ENCODE measurements around the gene CHMP4B. TPM values are rescaled to one million over a fixed set of nuclear protein-coding genes. Genes with fewer than 3 reads are reported as not detected.

The CHMP4B gene
- polyA plus RNA-seq, 2 of the 4 experiments (the other 2 are of a cell fraction), result 81.3 to 104 TPM

DNA sequence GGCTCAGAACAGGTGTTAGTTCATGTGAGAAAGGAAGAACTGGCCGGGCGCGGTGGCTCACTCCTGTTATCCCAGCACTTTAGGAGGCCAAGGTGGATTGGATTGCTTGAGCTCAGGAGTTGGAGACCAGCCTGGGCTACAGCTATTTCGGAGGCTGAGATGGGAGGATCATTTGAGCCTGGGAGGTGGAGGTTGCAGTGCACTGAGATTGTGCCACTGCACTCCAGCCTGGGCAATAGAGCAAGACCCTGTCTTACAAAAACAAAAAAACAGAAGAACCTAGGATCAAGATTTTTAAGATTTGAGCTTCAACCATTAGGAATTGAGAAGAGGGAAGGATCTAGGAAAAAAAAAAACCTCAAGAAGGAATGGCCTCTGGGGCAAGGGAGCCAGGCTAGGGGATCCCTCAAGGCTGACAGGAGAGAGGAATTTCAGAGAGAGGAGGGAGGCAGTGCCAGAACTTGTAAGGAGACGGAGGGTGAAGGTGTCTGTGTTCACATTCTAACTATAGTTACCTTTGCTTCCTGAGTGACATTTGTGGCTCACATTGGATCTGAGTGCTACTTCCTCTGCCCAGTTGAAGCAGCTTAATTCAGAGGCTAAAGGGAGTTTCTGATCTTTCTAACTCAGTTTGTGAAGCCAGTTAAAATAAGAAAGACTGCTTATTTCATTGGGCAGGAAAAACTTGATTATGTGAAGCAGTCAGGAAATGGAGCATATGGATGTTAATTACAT lies 26.1 kb downstream of the CHMP4B start:
- Histone ChIP-seq H3K27ac (no peak overlapping the region), H3K4me2 (no peak overlapping the region), H3K4me3 (no peak overlapping the region), H3K9me3 (no peaks in the 10 kb centered on the region), H3K4me1 (peaks cover 6% of the 10 kb centered on the region; the same call in 2 of the 3 replicates)
- CTCF ChIA-PET, result interaction anchor here (1.0 to 1.6 kb wide), 6 partner anchors 12 to 294 kb away, joined by 3 to 7 read pairs (median 3); no protein-coding TSS in a partner anchor
- DNase-seq (ENCODE audit: low read depth in 1 of 2, low spot score in 1 of 2) (no peak), ATAC-seq (no peak), FAIRE-seq (no peak)
- POLR2A ChIA-PET, result no interaction called here
- TF ChIP-seq CHD2 (IDR thresholded peaks at IDR 0.05; ENCODE audit: low read length, partially characterized antibody), result no peak
- TF ChIP-seq HDAC2 (IDR thresholded peaks at IDR 0.05), result no peak
- TF ChIP-seq HOXB5 (CRISPR knock-in tag; IDR thresholded peaks at IDR 0.05), result no peak
- no peak for TF ChIP-seq EP300 (IDR thresholded peaks at IDR 0.05)
- no peak for TF ChIP-seq RCOR1 (IDR thresholded peaks at IDR 0.05; ENCODE audit: low read depth, low read length)
- TF ChIP-seq, protein P1, sequence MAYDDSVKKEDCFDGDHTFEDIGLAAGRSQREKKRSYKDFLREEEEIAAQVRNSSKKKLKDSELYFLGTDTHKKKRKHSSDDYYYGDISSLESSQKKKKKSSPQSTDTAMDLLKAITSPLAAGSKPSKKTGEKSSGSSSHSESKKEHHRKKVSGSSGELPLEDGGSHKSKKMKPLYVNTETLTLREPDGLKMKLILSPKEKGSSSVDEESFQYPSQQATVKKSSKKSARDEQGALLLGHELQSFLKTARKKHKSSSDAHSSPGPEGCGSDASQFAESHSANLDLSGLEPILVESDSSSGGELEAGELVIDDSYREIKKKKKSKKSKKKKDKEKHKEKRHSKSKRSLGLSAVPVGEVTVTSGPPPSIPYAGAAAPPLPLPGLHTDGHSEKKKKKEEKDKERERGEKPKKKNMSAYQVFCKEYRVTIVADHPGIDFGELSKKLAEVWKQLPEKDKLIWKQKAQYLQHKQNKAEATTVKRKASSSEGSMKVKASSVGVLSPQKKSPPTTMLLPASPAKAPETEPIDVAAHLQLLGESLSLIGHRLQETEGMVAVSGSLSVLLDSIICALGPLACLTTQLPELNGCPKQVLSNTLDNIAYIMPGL (CRISPR knock-in tag; IDR thresholded peaks at IDR 0.05; ENCODE audit: borderline replicate concordance), result no peak
- WGBS (ENCODE audit: missing lambda C conversion rate), result 96% methylated on average over 5 of the region's 5 CpGs

DNA sequence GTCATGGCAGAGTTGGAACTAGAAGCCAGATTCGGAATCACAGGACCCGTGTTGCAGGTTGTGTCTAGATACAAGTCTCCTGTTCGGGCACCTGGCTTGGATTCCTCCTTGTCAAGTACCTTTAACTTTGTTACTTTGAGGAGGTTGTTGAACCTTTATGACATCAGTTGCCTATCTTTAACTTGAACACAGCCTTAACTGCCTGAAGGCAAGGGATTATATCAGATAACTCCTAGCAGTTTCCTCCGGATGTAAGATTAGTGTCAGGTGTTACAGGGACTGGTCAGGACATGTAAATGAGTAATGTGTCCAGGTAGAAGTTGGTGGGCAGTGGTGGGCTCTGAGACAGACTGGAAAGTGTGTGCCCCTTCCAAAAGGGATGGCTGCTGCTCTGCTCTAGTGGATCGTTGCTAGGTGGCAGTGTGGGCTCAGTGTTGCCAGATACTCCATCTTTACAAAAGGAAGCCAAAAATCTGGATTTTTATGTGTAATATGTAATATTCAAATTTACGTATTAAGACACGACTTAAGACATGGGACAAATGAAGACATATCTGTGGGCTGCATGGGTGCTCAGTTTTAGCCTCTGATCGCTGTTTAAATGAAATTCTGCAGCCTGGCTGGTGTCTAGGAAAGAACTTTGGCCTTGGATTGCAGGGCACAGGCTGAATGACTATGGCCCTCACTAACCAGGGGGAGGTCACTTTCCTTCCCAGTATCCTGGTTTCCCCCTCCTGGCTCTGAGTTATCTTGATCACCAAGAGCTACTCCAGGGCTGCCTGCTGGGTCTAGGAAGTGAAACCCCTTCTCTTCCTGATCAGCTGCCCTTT lies 27.1 kb downstream of the CHMP4B start:
- TF ChIP-seq, protein P2, sequence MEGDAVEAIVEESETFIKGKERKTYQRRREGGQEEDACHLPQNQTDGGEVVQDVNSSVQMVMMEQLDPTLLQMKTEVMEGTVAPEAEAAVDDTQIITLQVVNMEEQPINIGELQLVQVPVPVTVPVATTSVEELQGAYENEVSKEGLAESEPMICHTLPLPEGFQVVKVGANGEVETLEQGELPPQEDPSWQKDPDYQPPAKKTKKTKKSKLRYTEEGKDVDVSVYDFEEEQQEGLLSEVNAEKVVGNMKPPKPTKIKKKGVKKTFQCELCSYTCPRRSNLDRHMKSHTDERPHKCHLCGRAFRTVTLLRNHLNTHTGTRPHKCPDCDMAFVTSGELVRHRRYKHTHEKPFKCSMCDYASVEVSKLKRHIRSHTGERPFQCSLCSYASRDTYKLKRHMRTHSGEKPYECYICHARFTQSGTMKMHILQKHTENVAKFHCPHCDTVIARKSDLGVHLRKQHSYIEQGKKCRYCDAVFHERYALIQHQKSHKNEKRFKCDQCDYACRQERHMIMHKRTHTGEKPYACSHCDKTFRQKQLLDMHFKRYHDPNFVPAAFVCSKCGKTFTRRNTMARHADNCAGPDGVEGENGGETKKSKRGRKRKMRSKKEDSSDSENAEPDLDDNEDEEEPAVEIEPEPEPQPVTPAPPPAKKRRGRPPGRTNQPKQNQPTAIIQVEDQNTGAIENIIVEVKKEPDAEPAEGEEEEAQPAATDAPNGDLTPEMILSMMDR (IDR thresholded peaks at IDR 0.05), result peak; percentile 18; the same call in 1 of the 3 replicates
- no peak for TF ChIP-seq TFCP2L1 (CRISPR knock-in tag; IDR thresholded peaks at IDR 0.05)
- 0 out of 5 replicates have a peak, but pooled peaks of 1 of the 2 experiments have one; percentile 25 for TF ChIP-seq RAD21 (conservative IDR thresholded peaks at IDR 0.05 in 1 of 2, IDR thresholded peaks at IDR 0.05 in 1 of 2)
- TF ChIP-seq POLR2A (IDR thresholded peaks at IDR 0.05; ENCODE audit: low read length), result no peak
- TF ChIP-seq HOXB5 (CRISPR knock-in tag; IDR thresholded peaks at IDR 0.05), result no peak
- no peak for TF ChIP-seq MAFK (IDR thresholded peaks at IDR 0.05; ENCODE audit: partially characterized antibody)
- Histone ChIP-seq H3K4me1 (peaks cover 6% of the 10 kb centered on the region; the same call in 1 of the 3 replicates), H3K27ac (no peak overlapping the region), H3K9me3 (no peaks in the 10 kb centered on the region), H3K4me3 (no peak overlapping the region), H3K4me2 (no peak overlapping the region)
- ATAC-seq (no peak), DNase-seq (ENCODE audit: low read depth in 1 of 2, low spot score in 1 of 2) (no peak), FAIRE-seq (no peak)
- CTCF ChIA-PET, result interaction anchor here (1.1 to 1.9 kb wide), 5 partner anchors 11 to 293 kb away, joined by 3 to 6 read pairs (median 3); no protein-coding TSS in a partner anchor
- WGBS (ENCODE audit: missing lambda C conversion rate), result 81% methylated on average over 8 of the region's 8 CpGs
- POLR2A ChIA-PET, result no interaction called here

DNA sequence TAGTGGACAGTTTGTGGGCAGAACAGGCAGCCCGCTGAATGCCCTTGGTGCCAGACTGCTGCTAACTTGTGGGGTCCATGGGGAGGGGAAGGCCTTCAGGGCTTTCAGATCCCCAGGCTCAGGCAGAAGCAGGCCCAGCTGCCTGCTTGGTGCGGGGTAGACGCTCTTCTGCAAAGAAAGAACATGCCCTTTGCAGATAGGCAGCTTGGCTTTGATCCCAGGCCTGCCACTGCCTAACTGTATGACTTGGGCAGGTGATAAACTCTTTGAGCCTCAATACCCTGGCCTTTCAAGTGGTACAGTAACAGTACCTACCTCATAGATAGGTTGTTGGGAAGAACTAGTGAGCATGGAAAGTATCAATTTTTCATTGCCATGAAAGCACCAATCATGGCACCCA lies 28.4 kb downstream of the CHMP4B start:
- FAIRE-seq (no peak), ATAC-seq (0 out of 6 replicates have a peak, but pooled peaks of 1 of the 2 experiments have one; percentile 28), DNase-seq (ENCODE audit: low read depth in 1 of 2, low spot score in 1 of 2) (no peak)
- CTCF ChIA-PET, result interaction anchor here (0.6 to 1.9 kb wide), 7 partner anchors 10 to 238 kb away, joined by 3 to 6 read pairs (median 3); no protein-coding TSS in a partner anchor
- Histone ChIP-seq H3K9me3 (no peaks in the 10 kb centered on the region), H3K4me1 (peaks cover 9% of the 10 kb centered on the region; the same call in 1 of the 3 replicates), H3K4me2 (no peak overlapping the region), H3K4me3 (no peak overlapping the region), H3K27ac (no peak overlapping the region)
- TF ChIP-seq, protein P3, sequence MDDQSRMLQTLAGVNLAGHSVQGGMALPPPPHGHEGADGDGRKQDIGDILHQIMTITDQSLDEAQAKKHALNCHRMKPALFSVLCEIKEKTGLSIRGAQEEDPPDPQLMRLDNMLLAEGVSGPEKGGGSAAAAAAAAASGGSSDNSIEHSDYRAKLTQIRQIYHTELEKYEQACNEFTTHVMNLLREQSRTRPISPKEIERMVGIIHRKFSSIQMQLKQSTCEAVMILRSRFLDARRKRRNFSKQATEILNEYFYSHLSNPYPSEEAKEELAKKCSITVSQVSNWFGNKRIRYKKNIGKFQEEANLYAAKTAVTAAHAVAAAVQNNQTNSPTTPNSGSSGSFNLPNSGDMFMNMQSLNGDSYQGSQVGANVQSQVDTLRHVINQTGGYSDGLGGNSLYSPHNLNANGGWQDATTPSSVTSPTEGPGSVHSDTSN (IDR thresholded peaks at IDR 0.05), result no peak
- TF ChIP-seq ESRRA (IDR thresholded peaks at IDR 0.05; ENCODE audit: borderline replicate concordance, low read length) (no peak), ZFP36 (IDR thresholded peaks at IDR 0.05; ENCODE audit: borderline replicate concordance, partially characterized antibody) (no peak), EHMT2 (IDR thresholded peaks at IDR 0.05; ENCODE audit: low read depth) (no peak), GATA3 (IDR thresholded peaks at IDR 0.05; ENCODE audit: borderline replicate concordance) (no peak), RNF2 (IDR thresholded peaks at IDR 0.05; ENCODE audit: borderline replicate concordance, low read depth) (no peak)
- TF ChIP-seq, protein P4, sequence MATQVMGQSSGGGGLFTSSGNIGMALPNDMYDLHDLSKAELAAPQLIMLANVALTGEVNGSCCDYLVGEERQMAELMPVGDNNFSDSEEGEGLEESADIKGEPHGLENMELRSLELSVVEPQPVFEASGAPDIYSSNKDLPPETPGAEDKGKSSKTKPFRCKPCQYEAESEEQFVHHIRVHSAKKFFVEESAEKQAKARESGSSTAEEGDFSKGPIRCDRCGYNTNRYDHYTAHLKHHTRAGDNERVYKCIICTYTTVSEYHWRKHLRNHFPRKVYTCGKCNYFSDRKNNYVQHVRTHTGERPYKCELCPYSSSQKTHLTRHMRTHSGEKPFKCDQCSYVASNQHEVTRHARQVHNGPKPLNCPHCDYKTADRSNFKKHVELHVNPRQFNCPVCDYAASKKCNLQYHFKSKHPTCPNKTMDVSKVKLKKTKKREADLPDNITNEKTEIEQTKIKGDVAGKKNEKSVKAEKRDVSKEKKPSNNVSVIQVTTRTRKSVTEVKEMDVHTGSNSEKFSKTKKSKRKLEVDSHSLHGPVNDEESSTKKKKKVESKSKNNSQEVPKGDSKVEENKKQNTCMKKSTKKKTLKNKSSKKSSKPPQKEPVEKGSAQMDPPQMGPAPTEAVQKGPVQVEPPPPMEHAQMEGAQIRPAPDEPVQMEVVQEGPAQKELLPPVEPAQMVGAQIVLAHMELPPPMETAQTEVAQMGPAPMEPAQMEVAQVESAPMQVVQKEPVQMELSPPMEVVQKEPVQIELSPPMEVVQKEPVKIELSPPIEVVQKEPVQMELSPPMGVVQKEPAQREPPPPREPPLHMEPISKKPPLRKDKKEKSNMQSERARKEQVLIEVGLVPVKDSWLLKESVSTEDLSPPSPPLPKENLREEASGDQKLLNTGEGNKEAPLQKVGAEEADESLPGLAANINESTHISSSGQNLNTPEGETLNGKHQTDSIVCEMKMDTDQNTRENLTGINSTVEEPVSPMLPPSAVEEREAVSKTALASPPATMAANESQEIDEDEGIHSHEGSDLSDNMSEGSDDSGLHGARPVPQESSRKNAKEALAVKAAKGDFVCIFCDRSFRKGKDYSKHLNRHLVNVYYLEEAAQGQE (IDR thresholded peaks at IDR 0.05), result no peak
- POLR2A ChIA-PET, result no interaction called here
- WGBS (ENCODE audit: missing lambda C conversion rate), result 100% methylated on average over 3 of the region's 3 CpGs
